HepG2 (cell line): ENCODE results near the gene KANSL1. TPM values are rescaled to one million over a fixed set of nuclear protein-coding genes. Genes with fewer than 3 reads are reported as not detected.

ENCODE experiments used
- ATAC-seq: fragments of 200-7000 bp; cut with Tn5 transposase; 3 replicates; pipeline ENCODE4 v1.9.1; 2020; ENCODE audit warnings: mild to moderate bottlenecking, moderate library complexity
- BruUV-seq: library from RNA; stranded (reverse); fragments of 400-500 nt; replicated peaks from 2 replicates; lab custom pipeline; 2021; lab: Mats Ljungman, UMichigan
- CTCF ChIA-PET: fragments of 300-600 bp; formaldehyde crosslinking; extraction: SDS; loops from one replicate; lab custom pipeline; 2021; ENCODE audit warnings: low total read pairs, inconsistent platforms, low intra/inter-chr PET ratio; lab: Yijun Ruan, JAX
- POLR2A ChIA-PET: fragments of 350-600 bp; sonication (Branson Sonifier 250); formaldehyde crosslinking; loops from one replicate; lab custom pipeline; 2020; ENCODE audit warnings: antibody characterized with exemption, inconsistent platforms; lab: Yijun Ruan, JAX
- DNase-seq: peaks from one replicate; pipeline ENCODE4 v3.0.0-alpha.2; 2015; ENCODE audit warnings: low spot score
- FAIRE-seq: peaks from 3 replicates; lab custom pipeline; 2011; peaks lifted over from hg19 to GRCh38; lab: Jason Lieb, UNC
- H2AFZ ChIP-seq: one replicate; pipeline ENCODE4 v1.6.1; 2011; ENCODE audit warnings: low read length, inconsistent platforms
- H3K27ac ChIP-seq: fragments of 300-600 bp; 3 replicates; pipeline ENCODE4 v1.8.0; 2011; ENCODE audit warnings: mixed run types, mild to moderate bottlenecking, mixed read lengths, low read length, inconsistent platforms; ENCODE audit not compliant: insufficient read depth; ENCODE audit errors: extremely low read length
- H3K27me3 ChIP-seq, 2 experiments: fragments of 200-600 bp in 1 of 2; 2 replicates in 1 of 2; 3 replicates in 1 of 2; pipeline versions ENCODE4 v1.6.0 to v1.8.0; 2011; ENCODE audit warnings: low read length in 2 of 2, mild to moderate bottlenecking in 2 of 2, moderate library complexity in 2 of 2, inconsistent platforms in 1 of 2; ENCODE audit not compliant: insufficient read depth in 2 of 2, control insufficient read depth in 1 of 2
- H3K36me3 ChIP-seq, 2 experiments: fragments of 200-600 bp in 1 of 2; replicated peaks in 1 of 2; 2 replicates in 1 of 2; 3 replicates in 1 of 2; pipeline versions ENCODE4 v1.5.1 to v1.8.0; 2011; ENCODE audit warnings: low read length in 2 of 2, inconsistent platforms in 1 of 2; ENCODE audit not compliant: insufficient read depth in 2 of 2, control insufficient read depth in 1 of 2
- H3K4me1 ChIP-seq: 2 replicates; pipeline ENCODE4 v1.5.1; 2012; ENCODE audit warnings: low read length, inconsistent platforms; ENCODE audit not compliant: insufficient read depth
- H3K4me2 ChIP-seq: 2 replicates; pipeline ENCODE4 v1.6.0; 2011; ENCODE audit warnings: low read depth, low read length, inconsistent platforms
- H3K4me3 ChIP-seq, 3 experiments: fragments of 200-600 bp in 1 of 3; sonication (generic), shearing (Covaris generic) in 1 of 3; replicated peaks in 1 of 3; 2 replicates each; pipeline ENCODE4 v1.5.1; 2011 to 2016; ENCODE audit warnings: low read length in 3 of 3, inconsistent platforms in 2 of 3, low read depth in 2 of 3, mild to moderate bottlenecking in 2 of 3, control low read depth in 1 of 3, mixed read lengths in 1 of 3; ENCODE audit not compliant: insufficient read depth in 1 of 3
- H3K79me2 ChIP-seq: one replicate; pipeline ENCODE4 v1.6.1; 2011; ENCODE audit warnings: low read length, inconsistent platforms; ENCODE audit not compliant: insufficient read depth
- H3K9ac ChIP-seq: 2 replicates; pipeline ENCODE4 v1.6.0; 2011; ENCODE audit warnings: mild to moderate bottlenecking, low read depth, low read length, inconsistent platforms; ENCODE audit not compliant: insufficient read depth
- H3K9me3 ChIP-seq: 2 replicates; pipeline ENCODE4 v1.5.1; 2012; ENCODE audit warnings: mild to moderate bottlenecking, low read length
- H4K20me1 ChIP-seq: 2 replicates; pipeline ENCODE4 v1.6.0; 2011; ENCODE audit warnings: inconsistent platforms, mild to moderate bottlenecking, low read length, moderate library complexity; ENCODE audit not compliant: insufficient read depth
- ZMAT3 ChIP-seq: sonication (generic); formaldehyde crosslinking; conservative IDR thresholded peaks from 2 replicates; pipeline ENCODE4 v1.7.0; 2021; ENCODE audit warnings: missing genetic modification reagents
- ZSCAN30 ChIP-seq: sonication (generic); formaldehyde crosslinking; IDR thresholded peaks from 2 replicates; pipeline ENCODE4 v1.5.0; 2020; ENCODE audit warnings: mild to moderate bottlenecking, missing genetic modification reagents
- WGBS: methylation state at CpG from one replicate; pipeline ENCODE4 v1.1.6; 2017; ENCODE audit warnings: low lambda C conversion rate; 5-methylcytosine and 5-hydroxymethylcytosine counted together
- in situ Hi-C: cut with HindIII; loops from 2 replicates; pipeline ENCODE4 v1.10.0; 2017; ENCODE audit warnings: low pct_unique_long_range_greater_than_20kb; ENCODE audit not compliant: extremely low pct_ligation_motif_present
- intact Hi-C: fragments of 100-400 bp; cut with micrococcal nuclease; formaldehyde crosslinking; loops from one replicate; pipeline ENCODE4 v1.10.0; 2022; ENCODE audit not compliant: unreplicated experiment
- polyA plus RNA-seq, 8 experiments: library from polyadenylated mRNA; depleted of rRNA in 3 of 8; stranded (reverse) in 7 of 8; unstranded in 1 of 8; fragments of >200 nt; fragmentation: Illumina TruSeq in 4 of 8; extraction: Trizol in 4 of 8; gene quantifications; 2 replicates each; pipeline versions ENCODE4 v1.2.1 to v1.2.3, GENCODE V29; 2011 to 2016; ENCODE audit warnings: low read depth in 4 of 8, missing spikeins in 1 of 8, mixed read lengths in 1 of 8; ENCODE audit not compliant: insufficient read depth in 1 of 8
- total RNA-seq, 5 experiments: library from RNA; depleted of rRNA; stranded (reverse); fragments of >200 nt; fragmentation: Illumina TruSeq; extraction: Trizol; gene quantifications; 2 replicates each; pipeline ENCODE4 v1.2.3, GENCODE V29; 2016; ENCODE audit warnings: low read depth in 1 of 5
- TF ChIP-seq, protein P1 (sequence below): sonication (generic); formaldehyde crosslinking; conservative IDR thresholded peaks from 2 replicates; pipeline ENCODE4 v1.4.0; 2020; ENCODE audit warnings: mild to moderate bottlenecking, missing genetic modification reagents, moderate library complexity
- TF ChIP-seq, protein P2 (sequence below), 2 experiments: sonication (generic) in 1 of 2; formaldehyde crosslinking in 1 of 2; IDR thresholded peaks; 2 replicates each; pipeline versions ENCODE4 v1.4.0 to v1.6.1; 2016 to 2020; ENCODE audit warnings: borderline replicate concordance in 1 of 2, low read depth in 1 of 2, mild to moderate bottlenecking in 1 of 2, missing genetic modification reagents in 1 of 2

KANSL1 gene
- total and polyA plus RNA-seq, 2 of the 13 experiments (the other 11 are each of a cell fraction or from before 2014, with no cell fraction given): 24.0 to 59.6 TPM

DNA sequence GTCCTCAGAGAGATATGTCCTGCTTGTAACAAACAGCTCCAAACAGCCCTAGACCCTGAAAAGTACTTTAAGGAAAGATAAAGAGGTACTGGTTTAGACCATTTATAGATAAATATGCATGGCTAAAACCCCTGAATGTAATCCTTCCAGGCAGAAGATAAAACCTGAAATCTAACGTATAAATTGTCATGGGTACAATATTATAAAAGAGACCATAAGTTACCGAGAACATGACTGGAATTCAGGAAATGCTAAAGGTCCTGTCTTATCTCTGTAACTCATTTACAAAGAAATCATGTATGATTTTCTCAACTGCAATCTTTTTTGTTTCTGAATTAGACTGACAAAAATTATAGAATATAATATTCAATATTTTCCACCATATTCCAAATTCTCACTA is 9.2 kb upstream of the KANSL1 start:
- no peak for DNase-seq
- TF ChIP-seq ZSCAN30 (no peak), ZMAT3 (CRISPR knock-in tag) (no peak)
- TF ChIP-seq, protein P1, sequence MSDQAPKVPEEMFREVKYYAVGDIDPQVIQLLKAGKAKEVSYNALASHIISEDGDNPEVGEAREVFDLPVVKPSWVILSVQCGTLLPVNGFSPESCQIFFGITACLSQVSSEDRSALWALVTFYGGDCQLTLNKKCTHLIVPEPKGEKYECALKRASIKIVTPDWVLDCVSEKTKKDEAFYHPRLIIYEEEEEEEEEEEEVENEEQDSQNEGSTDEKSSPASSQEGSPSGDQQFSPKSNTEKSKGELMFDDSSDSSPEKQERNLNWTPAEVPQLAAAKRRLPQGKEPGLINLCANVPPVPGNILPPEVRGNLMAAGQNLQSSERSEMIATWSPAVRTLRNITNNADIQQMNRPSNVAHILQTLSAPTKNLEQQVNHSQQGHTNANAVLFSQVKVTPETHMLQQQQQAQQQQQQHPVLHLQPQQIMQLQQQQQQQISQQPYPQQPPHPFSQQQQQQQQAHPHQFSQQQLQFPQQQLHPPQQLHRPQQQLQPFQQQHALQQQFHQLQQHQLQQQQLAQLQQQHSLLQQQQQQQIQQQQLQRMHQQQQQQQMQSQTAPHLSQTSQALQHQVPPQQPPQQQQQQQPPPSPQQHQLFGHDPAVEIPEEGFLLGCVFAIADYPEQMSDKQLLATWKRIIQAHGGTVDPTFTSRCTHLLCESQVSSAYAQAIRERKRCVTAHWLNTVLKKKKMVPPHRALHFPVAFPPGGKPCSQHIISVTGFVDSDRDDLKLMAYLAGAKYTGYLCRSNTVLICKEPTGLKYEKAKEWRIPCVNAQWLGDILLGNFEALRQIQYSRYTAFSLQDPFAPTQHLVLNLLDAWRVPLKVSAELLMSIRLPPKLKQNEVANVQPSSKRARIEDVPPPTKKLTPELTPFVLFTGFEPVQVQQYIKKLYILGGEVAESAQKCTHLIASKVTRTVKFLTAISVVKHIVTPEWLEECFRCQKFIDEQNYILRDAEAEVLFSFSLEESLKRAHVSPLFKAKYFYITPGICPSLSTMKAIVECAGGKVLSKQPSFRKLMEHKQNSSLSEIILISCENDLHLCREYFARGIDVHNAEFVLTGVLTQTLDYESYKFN (CRISPR knock-in tag): 0 out of 2 replicates have a peak, but pooled peaks have one; percentile 23
- TF ChIP-seq, protein P2, sequence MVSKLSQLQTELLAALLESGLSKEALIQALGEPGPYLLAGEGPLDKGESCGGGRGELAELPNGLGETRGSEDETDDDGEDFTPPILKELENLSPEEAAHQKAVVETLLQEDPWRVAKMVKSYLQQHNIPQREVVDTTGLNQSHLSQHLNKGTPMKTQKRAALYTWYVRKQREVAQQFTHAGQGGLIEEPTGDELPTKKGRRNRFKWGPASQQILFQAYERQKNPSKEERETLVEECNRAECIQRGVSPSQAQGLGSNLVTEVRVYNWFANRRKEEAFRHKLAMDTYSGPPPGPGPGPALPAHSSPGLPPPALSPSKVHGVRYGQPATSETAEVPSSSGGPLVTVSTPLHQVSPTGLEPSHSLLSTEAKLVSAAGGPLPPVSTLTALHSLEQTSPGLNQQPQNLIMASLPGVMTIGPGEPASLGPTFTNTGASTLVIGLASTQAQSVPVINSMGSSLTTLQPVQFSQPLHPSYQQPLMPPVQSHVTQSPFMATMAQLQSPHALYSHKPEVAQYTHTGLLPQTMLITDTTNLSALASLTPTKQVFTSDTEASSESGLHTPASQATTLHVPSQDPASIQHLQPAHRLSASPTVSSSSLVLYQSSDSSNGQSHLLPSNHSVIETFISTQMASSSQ (IDR thresholded peaks at IDR 0.05; ENCODE audit: low read depth): 0 out of 2 replicates have a peak, but pooled peaks have one; percentile 43
- TF ChIP-seq, protein P2 (CRISPR knock-in tag; IDR thresholded peaks at IDR 0.05; ENCODE audit: borderline replicate concordance): no peak; the same call in 1 of the 2 replicates
- TF ChIP-seq, all 625 proteins: peak for 2
- ChIA-PET CTCF (no interaction called here), POLR2A (interaction anchor here (1.6 kb wide), 1 partner anchor 10 kb away, joined by 6 read pairs; the partner anchor contains the start of gene KANSL1)
- ATAC-seq (peak; percentile 63), FAIRE-seq (no peak)
- H3K27ac ChIP-seq: peak overlapping the region; percentile 45
- no peak overlapping the region for H3K9ac ChIP-seq
- 0 out of 5 replicates have a peak, but pooled peaks cover 1 to 9% of the 10 kb centered on the region in 2 experiments for H3K36me3 ChIP-seq
- no peak overlapping the region for H2AFZ ChIP-seq
- peaks cover 38% of the 10 kb centered on the region for H3K4me1 ChIP-seq
- H3K4me3 ChIP-seq: peak overlapping the region in 1 of 3 experiments; percentile 17; a peak in 2 of 6 replicates
- H3K79me2 ChIP-seq: peaks cover 87% of the 10 kb centered on the region
- no peaks in the 10 kb centered on the region for H3K27me3 ChIP-seq
- BruUV-seq: no TSS peak
- in situ Hi-C loops: no loop called here
- H3K9me3 ChIP-seq: peaks cover 8% of the 10 kb centered on the region; the same call in 1 of the 2 replicates
- H3K4me2 ChIP-seq: peak overlapping the region; percentile 42
- intact Hi-C loops: no loop called here
- 30% methylated on average over 2 of the region's 2 CpGs for WGBS
- H4K20me1 ChIP-seq: 0 out of 2 replicates have a peak, but pooled peaks cover 6% of the 10 kb centered on the region
